Activated B cell treated with CpG ODN at 0.5 μM for 24 hours (primary cell): ENCODE data around the gene DENND10. TPM values are rescaled to one million over a fixed set of nuclear protein-coding genes. Genes with fewer than 3 reads are reported as not detected.
"Not testable (repeated sequence)": the region's sequence is repeated elsewhere in the genome, so short reads cannot be mapped to it uniquely, and the experiment has no call there.

Experiments
- ATAC-seq: fragments of 200-7000 bp; cut with Tn5 transposase; one replicate; pipeline ENCODE4 v1.10.0; 2021; ENCODE audit warnings: low read depth, mild to moderate bottlenecking, moderate library complexity
- CTCF ChIA-PET: fragments of 350-600 bp; sonication (Branson Sonifier 250); formaldehyde crosslinking; loops from one replicate; lab custom pipeline; 2021; ENCODE audit warnings: antibody characterized with exemption; lab: Charles Lee
- POLR2A ChIA-PET: fragments of 350-600 bp; sonication (Branson Sonifier 250); formaldehyde crosslinking; loops from one replicate; lab custom pipeline; 2021; ENCODE audit warnings: antibody characterized with exemption; lab: Charles Lee
- DNase-seq: peaks from one replicate; pipeline ENCODE4 v3.0.0; 2022
- H3K27ac Mint-ChIP-seq: one replicate; pipeline ENCODE4 v1.8.0; 2020; ENCODE audit warnings: mixed read lengths
- H3K27me3 Mint-ChIP-seq: one replicate; pipeline ENCODE4 v1.8.0; 2021; ENCODE audit warnings: mixed read lengths
- H3K36me3 Mint-ChIP-seq: one replicate; pipeline ENCODE4 v1.8.0; 2021; ENCODE audit warnings: low read depth, mixed read lengths
- H3K4me1 Mint-ChIP-seq: one replicate; pipeline ENCODE4 v1.8.0; 2021; ENCODE audit warnings: mixed read lengths
- H3K4me3 Mint-ChIP-seq: one replicate; pipeline ENCODE4 v1.8.0; 2020; ENCODE audit warnings: mild to moderate bottlenecking, mixed read lengths
- H3K9me3 Mint-ChIP-seq: one replicate; pipeline ENCODE4 v1.8.0; 2020; ENCODE audit warnings: mixed read lengths
- intact Hi-C: fragments of 100-400 bp; cut with micrococcal nuclease; formaldehyde crosslinking; loops from one replicate; pipeline ENCODE4 v1.15.1; 2024
- total RNA-seq: library from RNA; stranded (reverse); gene quantifications from 2 replicates; pipeline ENCODE4 v1.2.3, GENCODE V29; 2022
- TF ChIP-seq, protein P1 (sequence below): fragments of 200-600 bp; IDR thresholded peaks from one replicate; pipeline ENCODE4 v1.8.0; 2022; ENCODE audit warnings: antibody characterized with exemption, mild to moderate bottlenecking

Gene DENND10
- total RNA-seq, 1 donor from 2014 or later = 15.0 TPM

GRCh38 chr10:119105155-119105554 lies 1.2 kb downstream of the DENND10 start:
- ATAC-seq = no peak
- TF ChIP-seq, protein P1, sequence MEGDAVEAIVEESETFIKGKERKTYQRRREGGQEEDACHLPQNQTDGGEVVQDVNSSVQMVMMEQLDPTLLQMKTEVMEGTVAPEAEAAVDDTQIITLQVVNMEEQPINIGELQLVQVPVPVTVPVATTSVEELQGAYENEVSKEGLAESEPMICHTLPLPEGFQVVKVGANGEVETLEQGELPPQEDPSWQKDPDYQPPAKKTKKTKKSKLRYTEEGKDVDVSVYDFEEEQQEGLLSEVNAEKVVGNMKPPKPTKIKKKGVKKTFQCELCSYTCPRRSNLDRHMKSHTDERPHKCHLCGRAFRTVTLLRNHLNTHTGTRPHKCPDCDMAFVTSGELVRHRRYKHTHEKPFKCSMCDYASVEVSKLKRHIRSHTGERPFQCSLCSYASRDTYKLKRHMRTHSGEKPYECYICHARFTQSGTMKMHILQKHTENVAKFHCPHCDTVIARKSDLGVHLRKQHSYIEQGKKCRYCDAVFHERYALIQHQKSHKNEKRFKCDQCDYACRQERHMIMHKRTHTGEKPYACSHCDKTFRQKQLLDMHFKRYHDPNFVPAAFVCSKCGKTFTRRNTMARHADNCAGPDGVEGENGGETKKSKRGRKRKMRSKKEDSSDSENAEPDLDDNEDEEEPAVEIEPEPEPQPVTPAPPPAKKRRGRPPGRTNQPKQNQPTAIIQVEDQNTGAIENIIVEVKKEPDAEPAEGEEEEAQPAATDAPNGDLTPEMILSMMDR = no peak
- POLR2A ChIA-PET = interaction anchor here (0.5 to 2.1 kb wide), 4 partner anchors 14 to 303 kb away, joined by 3 to 13 read pairs (median 7); partner anchors contain the start of gene EIF3A
- no peak for DNase-seq
- intact Hi-C loops = no loop called here
- no peaks in the 10 kb centered on the region for H3K27me3 Mint-ChIP-seq
- H3K27ac Mint-ChIP-seq = no peak overlapping the region
- H3K4me1 Mint-ChIP-seq = peaks cover 16% of the 10 kb centered on the region
- H3K9me3 Mint-ChIP-seq = no peaks in the 10 kb centered on the region
- H3K4me3 Mint-ChIP-seq = peak overlapping the region; percentile 75
- H3K36me3 Mint-ChIP-seq = peaks cover 16% of the 10 kb centered on the region
- CTCF ChIA-PET = interaction anchor here (1.4 kb wide), 1 partner anchor 26 kb away, joined by 5 read pairs; no protein-coding TSS in a partner anchor

- DNase-seq, ATAC-seq, H3K9me3 Mint-ChIP-seq, H3K27me3 Mint-ChIP-seq, H3K4me3 Mint-ChIP-seq, CTCF ChIA-PET, H3K27ac Mint-ChIP-seq, POLR2A ChIA-PET, intact Hi-C loops: not testable (repeated sequence)
- Mint-ChIP-seq H3K4me1 (peaks cover 16% of the 10 kb centered on the region), H3K36me3 (peaks cover 18% of the 10 kb centered on the region)
Measured at GRCh38 chr10:119105899-119106298, 2.0 kb downstream of the DENND10 start.

GRCh38 chr10:119107106-119107505 lies 3.2 kb downstream of the DENND10 start:
- H3K36me3 Mint-ChIP-seq = peaks cover 21% of the 10 kb centered on the region
- H3K4me3 Mint-ChIP-seq, POLR2A ChIA-PET, H3K27me3 Mint-ChIP-seq, H3K9me3 Mint-ChIP-seq, CTCF ChIA-PET, intact Hi-C loops, DNase-seq, ATAC-seq, H3K27ac Mint-ChIP-seq: not testable (repeated sequence)
- H3K4me1 Mint-ChIP-seq = peaks cover 16% of the 10 kb centered on the region

DNA sequence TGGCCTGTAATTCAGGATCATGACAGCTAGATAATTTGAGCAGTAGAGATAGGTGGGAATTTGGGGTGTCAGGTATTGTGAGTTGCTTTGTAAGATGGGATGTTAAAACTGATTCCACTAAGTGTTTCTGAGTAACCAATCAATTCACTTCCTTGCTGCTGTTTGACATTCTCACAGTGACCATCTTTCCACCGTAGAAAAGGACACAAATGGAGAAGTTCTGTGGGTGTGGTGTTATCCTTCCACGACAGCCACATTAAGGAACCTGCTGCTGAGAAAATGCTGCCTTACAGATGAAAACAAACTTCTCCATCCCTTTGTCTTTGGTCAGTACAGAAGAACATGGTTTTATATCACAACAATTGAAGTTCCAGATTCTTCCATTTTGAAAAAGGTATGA lies 3.9 kb downstream of the DENND10 start:
- H3K9me3 Mint-ChIP-seq, ATAC-seq, POLR2A ChIA-PET, H3K27ac Mint-ChIP-seq, CTCF ChIA-PET, H3K4me3 Mint-ChIP-seq, H3K27me3 Mint-ChIP-seq, DNase-seq, intact Hi-C loops: not testable (repeated sequence)
- H3K36me3 Mint-ChIP-seq = peaks cover 22% of the 10 kb centered on the region
- peaks cover 13% of the 10 kb centered on the region for H3K4me1 Mint-ChIP-seq

GRCh38 chr10:119112056-119112455 lies 8.1 kb downstream of the DENND10 start:
- peaks cover 36% of the 10 kb centered on the region for H3K36me3 Mint-ChIP-seq
- TF ChIP-seq, protein P1 = no peak
- DNase-seq (no peak), ATAC-seq (no peak)
- H3K27me3 Mint-ChIP-seq = no peaks in the 10 kb centered on the region
- no peak overlapping the region for H3K27ac Mint-ChIP-seq
- intact Hi-C loops = no loop called here
- no peak overlapping the region for H3K4me3 Mint-ChIP-seq
- ChIA-PET CTCF (no interaction called here), POLR2A (no interaction called here)
- no peaks in the 10 kb centered on the region for H3K4me1 Mint-ChIP-seq
- H3K9me3 Mint-ChIP-seq = no peaks in the 10 kb centered on the region

DNA sequence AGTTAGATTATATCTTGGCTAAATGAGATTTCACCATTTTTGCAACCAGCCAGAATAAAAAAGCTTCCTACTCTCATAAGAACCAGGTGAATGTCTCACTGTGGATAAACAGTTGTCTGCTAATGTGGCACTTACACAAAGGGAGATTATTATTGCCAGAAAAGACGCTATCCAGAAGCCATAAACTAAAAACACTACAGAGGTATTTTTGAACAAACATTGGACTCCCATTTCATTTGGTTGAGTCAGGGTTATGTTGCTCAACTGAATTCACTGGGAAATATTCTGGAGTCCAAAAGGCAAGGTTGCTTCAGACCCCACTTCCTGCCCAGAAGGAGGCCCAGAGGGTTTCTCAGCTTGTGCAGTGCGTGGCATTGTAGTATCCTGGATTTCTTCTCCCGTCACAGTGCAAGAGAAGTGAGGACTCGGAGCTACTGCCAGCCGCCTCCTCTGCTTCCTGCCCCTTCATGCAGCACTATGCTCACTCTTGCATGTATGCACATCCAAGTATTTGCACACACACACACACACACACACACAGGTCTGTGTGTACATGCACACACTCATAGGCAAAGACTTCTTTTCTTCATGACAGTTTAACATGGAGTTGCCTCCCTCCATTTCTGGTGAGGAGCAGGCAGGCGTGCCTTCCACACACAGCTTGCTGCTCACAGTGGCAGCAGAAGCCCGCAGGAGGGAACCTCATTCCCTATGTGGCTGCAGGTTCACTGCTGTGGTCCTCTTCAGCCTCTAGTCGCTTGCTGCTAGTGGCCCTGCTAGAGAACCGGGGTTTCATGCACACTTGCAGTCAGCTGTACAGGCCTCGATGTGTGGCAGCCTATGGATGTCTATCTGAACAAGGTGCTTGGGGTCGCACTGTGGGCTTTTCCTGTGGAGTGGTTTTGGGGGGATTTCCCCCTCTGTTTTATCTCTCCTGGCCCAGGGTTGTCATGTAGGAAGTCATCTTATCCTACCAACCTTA lies 10.1 kb downstream of the DENND10 start:
- peaks cover 37% of the 10 kb centered on the region for H3K36me3 Mint-ChIP-seq
- no peaks in the 10 kb centered on the region for H3K27me3 Mint-ChIP-seq
- CTCF ChIA-PET = no interaction called here
- no peak overlapping the region for H3K4me3 Mint-ChIP-seq
- intact Hi-C loops = no loop called here
- ATAC-seq (no peak), DNase-seq (no peak)
- H3K9me3 Mint-ChIP-seq = no peaks in the 10 kb centered on the region
- TF ChIP-seq, protein P1 = no peak
- H3K4me1 Mint-ChIP-seq = no peaks in the 10 kb centered on the region
- H3K27ac Mint-ChIP-seq = no peak overlapping the region
- POLR2A ChIA-PET = interaction anchor here (0.6 to 1.1 kb wide), 2 partner anchors 10 to 40 kb away, joined by 3 read pairs; partner anchors contain the start of gene DENND10
